Upper lobe of left lung (tissue), 4 donors: Measurements from ENCODE around the gene BPIFB2.

Experiments used
- EP300 ChIP-seq, 4 donors: sonication (generic); formaldehyde crosslinking; IDR thresholded peaks; one replicate each; pipeline ENCODE4 v1.5.1; 2017; ENCODE audit warnings: antibody characterized with exemption in 4 of 4, control low read depth in 2 of 4
- POLR2A ChIP-seq, 4 donors: fragments of 450-650 bp; IDR thresholded peaks; one replicate each; pipeline ENCODE4 v1.5.1; 2016 to 2017; ENCODE audit warnings: antibody characterized with exemption in 4 of 4, mild to moderate bottlenecking in 2 of 4
- POLR2AphosphoS5 ChIP-seq, 2 donors: sonication (generic); formaldehyde crosslinking; IDR thresholded peaks; one replicate each; pipeline ENCODE4 v1.5.1; 2017; ENCODE audit warnings: antibody characterized with exemption in 2 of 2
- TF ChIP-seq, protein P1 (sequence below), 6 experiments: fragments of 450-650 bp in 4 of 6; fragments of 200-600 bp in 2 of 6; sonication (generic) in 2 of 6; IDR thresholded peaks; one replicate each; pipeline ENCODE4 v1.5.1; 2016 to 2019; ENCODE audit warnings: antibody characterized with exemption in 6 of 6

DNA sequence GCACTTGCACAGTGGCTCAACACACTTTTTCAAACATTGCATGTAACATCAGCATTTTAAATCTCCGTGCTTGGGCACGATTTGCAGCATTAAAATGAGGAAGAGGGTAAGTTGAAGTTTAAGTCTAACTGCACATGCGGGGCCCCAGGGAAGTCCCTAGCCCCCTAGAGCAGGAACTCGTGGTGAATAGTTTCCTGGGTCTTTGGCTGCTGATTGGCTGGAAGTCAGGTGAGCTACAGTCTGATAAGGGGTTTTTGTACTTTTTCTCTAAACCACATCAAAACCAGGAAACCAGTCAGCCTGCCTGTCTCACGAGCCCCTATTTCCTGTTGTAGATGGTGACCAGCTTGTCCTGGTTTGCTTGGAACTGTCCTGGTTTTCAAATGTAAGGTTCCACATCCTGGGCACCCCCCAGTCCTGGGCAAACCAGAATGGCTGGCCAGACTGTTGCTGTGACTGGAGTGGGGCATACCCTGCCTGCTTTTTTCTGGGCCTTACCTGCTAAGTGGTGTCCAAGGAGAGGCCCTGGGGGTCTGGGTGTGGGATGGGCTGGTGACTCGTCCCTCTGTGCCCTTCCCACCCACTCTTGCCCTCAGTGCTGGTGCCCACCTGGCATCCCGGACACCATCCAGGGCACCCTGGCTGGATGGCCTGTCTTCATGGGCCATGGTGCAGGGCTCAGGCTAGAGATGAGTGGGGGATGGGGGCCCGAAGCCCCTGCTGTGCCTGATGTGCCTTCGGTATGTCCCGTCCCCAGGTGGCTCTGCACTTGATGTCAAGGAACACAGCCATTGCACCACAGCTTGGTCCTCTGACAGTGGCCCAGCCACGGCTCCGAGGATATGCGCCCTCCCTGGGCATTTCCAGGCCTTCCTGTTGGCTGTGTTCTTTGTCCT, 35.1 kb upstream of the BPIFB2 start:
- TF ChIP-seq, protein P1, sequence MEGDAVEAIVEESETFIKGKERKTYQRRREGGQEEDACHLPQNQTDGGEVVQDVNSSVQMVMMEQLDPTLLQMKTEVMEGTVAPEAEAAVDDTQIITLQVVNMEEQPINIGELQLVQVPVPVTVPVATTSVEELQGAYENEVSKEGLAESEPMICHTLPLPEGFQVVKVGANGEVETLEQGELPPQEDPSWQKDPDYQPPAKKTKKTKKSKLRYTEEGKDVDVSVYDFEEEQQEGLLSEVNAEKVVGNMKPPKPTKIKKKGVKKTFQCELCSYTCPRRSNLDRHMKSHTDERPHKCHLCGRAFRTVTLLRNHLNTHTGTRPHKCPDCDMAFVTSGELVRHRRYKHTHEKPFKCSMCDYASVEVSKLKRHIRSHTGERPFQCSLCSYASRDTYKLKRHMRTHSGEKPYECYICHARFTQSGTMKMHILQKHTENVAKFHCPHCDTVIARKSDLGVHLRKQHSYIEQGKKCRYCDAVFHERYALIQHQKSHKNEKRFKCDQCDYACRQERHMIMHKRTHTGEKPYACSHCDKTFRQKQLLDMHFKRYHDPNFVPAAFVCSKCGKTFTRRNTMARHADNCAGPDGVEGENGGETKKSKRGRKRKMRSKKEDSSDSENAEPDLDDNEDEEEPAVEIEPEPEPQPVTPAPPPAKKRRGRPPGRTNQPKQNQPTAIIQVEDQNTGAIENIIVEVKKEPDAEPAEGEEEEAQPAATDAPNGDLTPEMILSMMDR (IDR thresholded peaks at IDR 0.05): no peak
- TF ChIP-seq POLR2AphosphoS5 (IDR thresholded peaks at IDR 0.05) (no peak), POLR2A (IDR thresholded peaks at IDR 0.05) (no peak), EP300 (IDR thresholded peaks at IDR 0.05) (no peak)
